ENCODE data around the gene FBXO31.
"Not testable (repeated sequence)": the region's sequence is repeated elsewhere in the genome, so short reads cannot be mapped to it uniquely, and the experiment has no call there.

Gene FBXO31

DNA sequence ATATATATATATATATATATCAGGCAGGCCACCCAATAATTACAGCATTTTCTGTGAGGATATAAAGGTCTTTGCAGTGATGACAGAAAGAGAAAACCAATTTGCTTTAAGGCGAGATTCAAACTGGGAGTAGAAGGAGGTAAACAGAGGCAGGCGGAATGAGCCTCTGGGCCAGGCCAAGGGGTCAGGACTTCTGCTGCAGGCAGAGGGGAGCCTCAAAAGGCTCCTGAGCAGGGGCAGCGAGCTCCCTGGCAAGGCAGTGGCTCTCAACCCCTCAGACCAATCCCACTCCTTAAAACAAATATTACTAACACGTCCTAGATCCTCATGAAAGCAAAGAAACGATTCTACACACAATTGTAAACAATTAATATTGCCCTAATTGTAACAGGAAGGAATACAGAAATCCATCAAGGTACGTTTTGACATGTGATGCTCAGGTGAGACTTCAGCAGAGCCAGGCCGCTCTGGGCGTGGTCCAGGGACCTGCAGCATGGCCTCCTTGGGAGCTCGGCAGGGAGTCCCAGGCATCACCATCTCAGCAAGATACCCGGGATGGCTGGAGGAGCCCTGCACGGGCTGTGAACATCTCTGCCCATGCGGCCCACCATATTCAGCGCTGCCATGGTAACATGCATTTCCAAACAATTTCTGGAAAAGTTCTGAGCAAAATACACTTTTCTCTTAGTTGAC, 18.4 kb downstream of the FBXO31 start:
- FAIRE-seq (no peak), DNase-seq (ENCODE audit: low spot score) (no peak)

DNA sequence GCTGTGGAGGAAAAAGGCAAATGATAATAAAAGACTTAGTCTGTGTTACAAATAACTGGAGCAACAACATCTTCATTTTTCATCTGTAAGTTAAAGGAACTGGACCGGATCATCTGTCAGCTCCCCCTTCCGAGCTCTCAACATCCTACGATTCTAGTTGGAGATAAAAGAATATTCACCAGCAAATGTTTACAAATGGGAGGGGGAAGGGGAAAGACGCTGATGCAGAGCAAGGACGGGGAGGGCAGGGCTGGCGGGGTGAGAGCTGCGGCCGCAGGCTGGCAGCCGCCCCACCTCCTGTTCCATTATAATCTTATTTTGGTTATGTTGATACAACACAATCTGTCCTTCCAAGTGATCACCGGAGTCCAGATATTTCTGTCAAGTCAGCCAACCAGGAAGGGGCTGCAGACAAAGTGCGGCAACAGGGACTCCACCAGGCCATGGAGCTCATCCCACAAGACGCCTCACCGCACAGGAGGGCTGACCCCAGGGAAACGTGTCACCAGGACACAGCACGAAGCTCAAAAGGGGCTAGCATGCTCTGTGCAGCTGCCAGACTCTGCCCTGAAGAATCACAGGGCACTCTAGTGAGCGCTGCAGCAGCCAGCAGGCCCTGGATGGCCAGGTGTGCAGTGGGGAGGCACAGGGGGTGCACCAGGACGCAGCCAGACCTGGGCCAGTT, 19.7 kb downstream of the FBXO31 start:
- DNase-seq (ENCODE audit: low spot score): no peak
- FAIRE-seq: no peak

DNA sequence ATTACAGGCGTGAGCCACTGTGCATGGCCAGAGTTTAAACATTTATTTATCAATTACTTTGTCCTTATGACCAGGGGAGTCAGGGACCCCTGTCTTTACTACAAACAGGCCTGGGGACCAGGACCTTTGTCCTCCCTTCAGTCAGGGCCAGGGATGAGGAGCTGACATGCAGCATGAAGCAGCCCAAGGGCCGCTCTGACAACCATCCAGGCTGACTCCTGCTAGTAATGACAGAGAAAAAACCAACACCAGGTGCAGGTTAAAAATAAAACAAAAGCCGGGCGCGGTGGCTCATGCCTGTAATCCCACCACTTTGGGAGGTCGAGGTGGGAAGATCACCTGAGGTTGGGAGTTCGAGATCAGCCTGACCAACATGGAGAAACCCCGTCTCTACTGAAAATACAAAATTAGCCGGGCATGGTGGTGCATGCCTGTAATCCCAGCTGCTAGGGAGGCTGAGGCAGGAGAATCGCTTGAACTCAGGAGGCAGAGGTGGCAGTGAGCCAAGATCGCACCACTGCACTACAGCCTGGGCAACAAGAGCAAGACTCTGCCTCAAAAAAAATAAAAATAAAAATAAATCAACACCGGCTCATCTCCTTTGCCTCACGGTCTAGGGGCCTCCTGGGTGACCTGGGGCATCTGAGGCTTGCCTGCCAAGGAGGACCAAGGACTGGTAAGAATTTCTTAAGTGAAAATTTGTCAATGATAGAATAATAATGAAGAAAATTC, 20.6 kb downstream of the FBXO31 start:
- not testable (repeated sequence) for FAIRE-seq; DNase-seq (ENCODE audit: low spot score)

- FAIRE-seq (no peak), DNase-seq (ENCODE audit: low spot score) (no peak)
Measured at GRCh38 chr16:87361916-87362619, 21.5 kb downstream of the FBXO31 start.

GRCh38 chr16:87360862-87361610, 22.5 kb downstream of the FBXO31 start:
- DNase-seq (ENCODE audit: low spot score) (no peak), FAIRE-seq (no peak)

- FAIRE-seq (no peak), DNase-seq (ENCODE audit: low spot score) (no peak)
Measured at GRCh38 chr16:87359121-87359520, 24.5 kb downstream of the FBXO31 start.

DNA sequence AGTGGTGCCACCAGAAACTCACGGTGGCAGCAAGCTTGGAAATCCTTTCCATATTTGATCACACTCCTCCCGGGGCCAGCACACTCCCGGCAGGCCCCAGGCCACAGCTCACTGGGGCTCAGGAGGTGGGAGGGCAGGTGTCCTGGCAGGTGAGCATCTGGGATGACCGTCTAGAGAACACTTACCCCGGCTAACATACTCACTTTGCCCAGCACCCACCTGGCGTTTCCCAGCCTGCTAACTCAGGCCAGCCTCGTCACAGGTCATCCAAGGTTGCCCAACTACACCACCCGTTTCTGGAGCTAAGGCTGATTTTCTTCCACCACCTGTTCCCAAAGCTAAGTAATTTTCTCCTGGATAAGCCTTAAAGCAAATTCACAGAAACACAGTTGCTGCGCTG, 24.9 kb downstream of the FBXO31 start:
- DNase-seq (ENCODE audit: low spot score) (no peak), FAIRE-seq (no peak)

DNA sequence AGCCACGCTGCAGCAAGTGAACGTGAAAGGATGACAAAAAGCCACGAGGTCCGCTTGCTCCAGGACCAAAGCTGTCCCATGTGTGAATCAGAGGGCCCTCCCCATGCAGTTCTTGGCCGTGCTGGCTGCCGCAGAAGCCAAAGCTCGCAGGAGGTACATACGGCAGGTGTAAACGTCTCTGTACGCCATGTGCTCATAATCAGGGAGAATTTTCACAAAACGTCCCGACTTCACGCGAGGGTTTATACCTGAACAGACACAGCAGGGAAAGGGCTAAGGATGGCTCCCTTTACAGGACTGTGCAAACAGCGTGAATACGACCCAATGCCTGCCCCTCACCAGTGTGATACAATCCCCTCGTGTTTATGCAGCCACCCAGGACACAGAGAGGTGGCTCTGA, 25.3 kb downstream of the FBXO31 start:
- no peak for DNase-seq (ENCODE audit: low spot score)
- FAIRE-seq: no peak

GRCh38 chr16:87356491-87356853, 27.1 kb downstream of the FBXO31 start:
- DNase-seq (ENCODE audit: low spot score): no peak
- no peak for FAIRE-seq

GRCh38 chr16:87353613-87354012, 30.0 kb downstream of the FBXO31 start:
- FAIRE-seq (no peak), DNase-seq (ENCODE audit: low spot score) (no peak)

DNA sequence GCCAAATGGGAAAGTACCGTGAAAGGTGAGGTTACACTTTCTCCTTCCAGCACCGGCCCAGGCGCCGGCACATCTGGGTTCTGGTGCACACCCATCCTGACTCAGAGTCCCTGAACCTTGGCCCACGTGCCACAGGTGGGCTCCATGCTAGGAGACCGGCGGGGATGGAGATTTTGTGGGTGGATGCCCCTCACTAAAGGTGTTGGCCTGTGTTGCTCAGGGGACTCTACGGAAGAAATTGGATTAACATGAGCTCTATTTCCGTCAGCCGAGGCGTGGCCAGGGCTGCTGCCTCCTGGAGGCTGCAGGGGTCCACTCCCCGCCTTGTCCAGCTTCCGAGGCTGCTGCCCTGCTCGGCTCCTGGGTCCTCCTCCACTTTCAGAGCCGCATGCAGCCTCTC, 30.8 kb downstream of the FBXO31 start:
- no peak for DNase-seq (ENCODE audit: low spot score)
- FAIRE-seq: no peak

GRCh38 chr16:87351320-87351698, 32.3 kb downstream of the FBXO31 start:
- DNase-seq (ENCODE audit: low spot score) (no peak), FAIRE-seq (no peak)

- FAIRE-seq: no peak
- DNase-seq (ENCODE audit: low spot score): no peak
Measured at GRCh38 chr16:87350681-87351319, 32.8 kb downstream of the FBXO31 start.

GRCh38 chr16:87350031-87350430, 33.5 kb downstream of the FBXO31 start:
- DNase-seq (ENCODE audit: low spot score) (no peak), FAIRE-seq (no peak)

- DNase-seq (ENCODE audit: low spot score) (no peak), FAIRE-seq (no peak)
Measured at GRCh38 chr16:87348616-87349157, 34.9 kb downstream of the FBXO31 start.

DNA sequence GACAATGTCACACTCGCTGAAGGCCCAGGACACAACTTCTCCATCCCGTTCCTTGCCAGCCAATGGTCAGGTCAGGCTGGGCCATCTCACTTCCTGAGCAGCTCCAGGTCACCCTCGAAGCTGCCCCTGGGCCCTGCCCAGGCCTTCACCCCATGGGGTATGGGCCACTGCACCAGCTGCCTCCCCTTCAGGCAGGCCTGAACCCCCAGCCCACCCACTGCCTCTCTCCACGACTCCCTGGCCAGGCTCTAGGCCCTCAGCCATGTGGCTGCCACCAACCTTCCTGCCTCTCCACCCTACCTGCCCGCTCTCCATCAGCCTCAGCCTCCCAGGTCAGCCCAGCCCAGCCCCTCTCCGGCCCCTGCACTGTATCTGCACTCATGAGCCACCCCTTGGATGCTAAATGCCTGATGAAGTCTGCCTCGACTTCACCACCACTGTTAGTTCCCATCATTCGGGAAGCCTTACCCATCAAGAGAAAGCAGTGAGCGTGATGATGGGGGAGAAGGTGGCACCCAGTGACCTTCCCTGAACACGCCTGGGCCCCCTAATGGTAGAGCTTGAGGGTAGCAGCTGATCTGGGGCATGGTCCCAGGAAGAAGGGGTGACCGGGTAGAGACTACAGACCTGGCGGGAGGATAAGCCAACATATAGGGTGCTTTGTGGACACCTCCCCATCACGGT, 35.5 kb downstream of the FBXO31 start:
- DNase-seq (ENCODE audit: low spot score) (no peak), FAIRE-seq (no peak)

DNA sequence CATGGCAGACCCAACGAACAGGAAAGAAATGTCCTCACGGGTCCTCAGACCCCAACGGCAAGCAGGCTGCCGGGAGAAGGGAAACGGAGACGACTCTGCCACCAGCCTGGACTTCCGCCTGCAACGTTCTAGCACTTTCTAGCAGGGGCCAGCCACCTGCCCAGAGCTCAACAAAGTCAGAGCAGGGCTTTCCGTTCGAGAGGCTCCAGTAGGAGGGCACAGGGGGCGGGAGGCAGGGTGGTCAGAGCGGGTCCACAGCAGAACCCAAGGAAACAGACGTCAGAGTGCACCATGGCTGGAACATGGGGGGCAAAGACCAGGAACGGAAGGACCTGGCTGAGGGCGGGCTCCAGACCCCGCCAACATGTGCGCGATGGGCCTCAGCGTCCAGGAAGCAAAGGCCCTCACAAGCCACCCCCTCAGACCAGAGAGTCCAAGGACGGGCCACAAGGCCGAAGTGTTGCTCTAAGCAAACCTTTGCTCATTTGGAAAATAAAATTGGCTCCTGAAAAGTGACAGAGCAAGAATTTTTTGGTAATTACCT, 37.0 kb downstream of the FBXO31 start:
- FAIRE-seq (no peak), DNase-seq (ENCODE audit: low spot score) (no peak)

- FAIRE-seq (no peak), DNase-seq (ENCODE audit: low spot score) (no peak)
Measured at GRCh38 chr16:87345726-87346424, 37.7 kb downstream of the FBXO31 start.

Measured in RCC 7860 (cell line).